Neural crest cell (in vitro differentiated cells): Measurements from ENCODE around the gene CFL1. TPM values are rescaled to one million over a fixed set of nuclear protein-coding genes. Genes with fewer than 3 reads are reported as not detected.

Source experiments
- DNase-seq: peaks from one replicate; pipeline ENCODE4 v3.0.0; 2021; ENCODE audit warnings: low read depth, mixed read lengths, low spot score
- H3K27ac Mint-ChIP-seq: one replicate; pipeline ENCODE4 v1.8.0; 2021; ENCODE audit warnings: mild to moderate bottlenecking, mixed read lengths; ENCODE audit not compliant: unreplicated experiment
- H3K27me3 Mint-ChIP-seq: 2 replicates; pipeline ENCODE4 v1.8.0; 2021; ENCODE audit warnings: low read depth, mild to moderate bottlenecking, mixed read lengths
- H3K36me3 Mint-ChIP-seq: 2 replicates; pipeline ENCODE4 v1.8.0; 2021; ENCODE audit warnings: low read depth, mild to moderate bottlenecking, mixed read lengths
- H3K4me1 Mint-ChIP-seq: 2 replicates; pipeline ENCODE4 v1.8.0; 2021; ENCODE audit warnings: mixed read lengths
- H3K4me3 Mint-ChIP-seq: one replicate; pipeline ENCODE4 v1.8.0; 2021; ENCODE audit warnings: mild to moderate bottlenecking, mixed read lengths
- H3K9me3 Mint-ChIP-seq: 2 replicates; pipeline ENCODE4 v1.8.0; 2021; ENCODE audit warnings: mixed read lengths
- total RNA-seq: library from RNA; stranded (reverse); gene quantifications from 2 replicates; pipeline ENCODE4 v1.2.1, GENCODE V29; 2021
- TF ChIP-seq, protein P1 (sequence below): fragments of 200-600 bp; sonication (generic); conservative IDR thresholded peaks from 2 replicates; pipeline ENCODE4 v1.5.0; 2021; ENCODE audit warnings: antibody characterized with exemption, mild to moderate bottlenecking

Gene CFL1
- total RNA-seq, 1 donor from 2014 or later, result 1,437 TPM

GRCh38 chr11:65852508-65853245, 5.3 kb downstream of the CFL1 start:
- H3K4me3 Mint-ChIP-seq, result peak overlapping the region; percentile 89
- no peak overlapping the region for H3K27ac Mint-ChIP-seq
- H3K27me3 Mint-ChIP-seq, result peaks cover 57% of the 10 kb centered on the region
- H3K36me3 Mint-ChIP-seq, result peaks cover 45% of the 10 kb centered on the region
- DNase-seq, result no peak
- TF ChIP-seq, protein P1, sequence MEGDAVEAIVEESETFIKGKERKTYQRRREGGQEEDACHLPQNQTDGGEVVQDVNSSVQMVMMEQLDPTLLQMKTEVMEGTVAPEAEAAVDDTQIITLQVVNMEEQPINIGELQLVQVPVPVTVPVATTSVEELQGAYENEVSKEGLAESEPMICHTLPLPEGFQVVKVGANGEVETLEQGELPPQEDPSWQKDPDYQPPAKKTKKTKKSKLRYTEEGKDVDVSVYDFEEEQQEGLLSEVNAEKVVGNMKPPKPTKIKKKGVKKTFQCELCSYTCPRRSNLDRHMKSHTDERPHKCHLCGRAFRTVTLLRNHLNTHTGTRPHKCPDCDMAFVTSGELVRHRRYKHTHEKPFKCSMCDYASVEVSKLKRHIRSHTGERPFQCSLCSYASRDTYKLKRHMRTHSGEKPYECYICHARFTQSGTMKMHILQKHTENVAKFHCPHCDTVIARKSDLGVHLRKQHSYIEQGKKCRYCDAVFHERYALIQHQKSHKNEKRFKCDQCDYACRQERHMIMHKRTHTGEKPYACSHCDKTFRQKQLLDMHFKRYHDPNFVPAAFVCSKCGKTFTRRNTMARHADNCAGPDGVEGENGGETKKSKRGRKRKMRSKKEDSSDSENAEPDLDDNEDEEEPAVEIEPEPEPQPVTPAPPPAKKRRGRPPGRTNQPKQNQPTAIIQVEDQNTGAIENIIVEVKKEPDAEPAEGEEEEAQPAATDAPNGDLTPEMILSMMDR, result no peak
- peaks cover 7% of the 10 kb centered on the region for H3K9me3 Mint-ChIP-seq
- peaks cover 35% of the 10 kb centered on the region for H3K4me1 Mint-ChIP-seq

DNA sequence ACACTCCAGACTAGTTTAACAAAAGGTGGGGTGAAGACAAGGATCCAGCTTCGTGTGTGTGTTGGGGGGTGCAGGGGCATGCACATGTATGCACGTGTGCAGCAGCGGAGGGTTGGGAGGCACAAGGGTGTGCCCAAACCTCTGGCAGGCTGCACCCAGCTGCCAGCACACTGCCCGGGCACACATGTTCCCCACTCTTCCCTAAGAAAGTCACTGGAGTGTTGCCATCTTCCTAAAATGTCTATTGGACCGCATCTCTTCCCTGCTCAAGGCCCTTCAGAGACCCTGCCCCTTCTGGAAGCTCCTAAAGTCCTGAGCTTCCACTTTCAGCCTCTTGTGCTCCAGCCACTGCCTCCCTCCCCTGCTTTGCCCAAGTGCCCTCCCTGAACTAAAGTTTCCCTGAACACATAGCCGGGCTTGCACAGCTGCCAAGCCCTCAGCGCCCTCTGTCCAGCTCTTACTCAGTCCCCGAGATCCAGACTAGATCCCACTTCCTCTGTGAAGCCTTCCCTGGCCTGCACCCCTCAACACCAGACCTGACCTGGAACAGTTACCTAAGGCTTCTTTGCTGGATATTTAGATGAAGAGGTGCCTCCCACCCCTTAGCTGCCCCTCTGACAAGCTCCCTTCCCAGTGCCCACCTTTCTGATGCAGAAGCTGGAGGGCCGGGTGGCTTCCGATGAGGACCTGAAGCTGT, 6.0 kb downstream of the CFL1 start:
- H3K36me3 Mint-ChIP-seq, result peaks cover 45% of the 10 kb centered on the region
- TF ChIP-seq, protein P1, result no peak
- peak overlapping the region; percentile 89 for H3K4me3 Mint-ChIP-seq

DNA sequence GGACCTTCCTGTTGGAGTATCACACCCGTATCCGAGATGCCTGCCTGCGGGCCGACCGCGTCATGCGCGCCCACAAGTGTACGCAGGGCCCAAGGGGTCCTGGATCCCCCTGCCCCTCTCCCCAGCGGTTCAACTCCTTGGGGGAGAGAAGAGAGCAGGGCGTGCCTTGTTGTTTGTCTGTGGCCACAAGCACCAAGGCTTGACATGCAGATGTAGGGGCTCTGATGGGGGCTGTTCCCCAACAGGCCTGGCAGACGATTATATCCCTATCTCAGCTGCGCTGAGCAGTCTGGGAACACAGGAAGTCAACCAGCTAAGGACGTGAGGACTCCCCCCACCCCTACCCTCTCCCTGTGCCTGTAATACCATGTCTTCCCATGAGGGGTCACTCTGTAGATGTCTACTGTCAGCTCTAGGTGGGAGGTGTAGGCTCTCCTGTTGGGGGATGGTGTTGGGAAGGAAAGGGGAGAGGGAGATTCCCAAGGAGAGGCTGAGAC, 6.8 kb downstream of the CFL1 start:
- Mint-ChIP-seq H3K4me3 (peak overlapping the region; percentile 89), H3K27me3 (peaks cover 48% of the 10 kb centered on the region), H3K36me3 (peaks cover 37% of the 10 kb centered on the region), H3K27ac (no peak overlapping the region), H3K4me1 (peaks cover 26% of the 10 kb centered on the region), H3K9me3 (peaks cover 7% of the 10 kb centered on the region)
- DNase-seq, result peak; percentile 51
- TF ChIP-seq, protein P1, result peak; percentile 66

More for the DNA sequence above, 6.0 kb downstream of the CFL1 start:
- no peak overlapping the region for H3K27ac Mint-ChIP-seq
- peaks cover 7% of the 10 kb centered on the region for H3K9me3 Mint-ChIP-seq
- peaks cover 35% of the 10 kb centered on the region for H3K4me1 Mint-ChIP-seq
- peaks cover 56% of the 10 kb centered on the region for H3K27me3 Mint-ChIP-seq
- no peak for DNase-seq

DNA sequence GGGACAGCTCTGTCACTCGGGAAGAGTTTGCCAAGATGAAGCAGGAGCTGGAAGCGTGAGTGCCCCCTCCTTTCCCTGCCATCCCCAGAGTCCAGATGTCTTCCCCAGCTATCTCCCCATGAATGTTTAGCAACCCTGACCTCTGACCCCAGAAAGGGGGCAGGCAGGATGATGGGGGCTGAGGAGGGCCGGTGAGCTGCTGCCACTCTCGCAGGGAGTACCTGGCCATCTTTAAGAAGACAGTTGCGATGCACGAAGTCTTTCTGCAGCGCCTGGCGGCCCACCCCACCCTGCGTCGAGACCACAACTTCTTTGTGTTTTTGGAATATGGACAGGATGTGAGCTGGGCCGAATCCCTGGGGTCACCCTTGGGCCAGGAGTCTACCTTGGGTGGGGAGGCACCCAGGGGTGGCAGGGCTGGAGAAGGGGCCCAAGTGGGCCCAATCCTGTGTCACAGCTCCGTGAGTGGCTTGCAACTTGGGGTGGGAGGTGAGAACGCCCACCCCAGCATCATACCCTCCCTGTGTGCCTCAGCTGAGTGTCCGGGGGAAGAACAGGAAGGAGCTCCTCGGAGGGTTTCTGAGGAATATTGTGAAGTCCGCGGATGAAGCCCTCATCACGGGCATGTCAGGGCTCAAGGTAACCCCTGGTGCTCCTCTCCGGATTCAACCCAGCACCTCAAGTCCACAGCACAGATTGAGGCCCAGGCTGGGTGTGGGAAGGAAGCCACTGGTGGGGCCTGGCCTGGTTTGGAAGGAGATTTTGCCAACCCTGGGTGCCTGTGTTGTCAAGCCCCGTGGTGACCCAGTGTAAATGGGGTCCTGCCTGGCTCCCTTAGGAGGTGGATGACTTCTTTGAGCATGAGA, 7.5 kb downstream of the CFL1 start:
- TF ChIP-seq, protein P1, result no peak
- Mint-ChIP-seq H3K36me3 (peaks cover 31% of the 10 kb centered on the region), H3K9me3 (peaks cover 7% of the 10 kb centered on the region), H3K4me3 (peak overlapping the region; percentile 89), H3K27ac (no peak overlapping the region), H3K4me1 (peaks cover 19% of the 10 kb centered on the region), H3K27me3 (peaks cover 45% of the 10 kb centered on the region)
- DNase-seq, result no peak

- DNase-seq, result no peak
- H3K36me3 Mint-ChIP-seq, result peaks cover 26% of the 10 kb centered on the region
- TF ChIP-seq, protein P1, result no peak
- peaks cover 44% of the 10 kb centered on the region for H3K27me3 Mint-ChIP-seq
- H3K4me1 Mint-ChIP-seq, result peaks cover 15% of the 10 kb centered on the region
- H3K4me3 Mint-ChIP-seq, result peak overlapping the region; percentile 89
- H3K27ac Mint-ChIP-seq, result no peak overlapping the region
- peaks cover 7% of the 10 kb centered on the region for H3K9me3 Mint-ChIP-seq
These were observed 8.2 kb downstream of the CFL1 start for GRCh38 chr11:65849771-65850216.
